GM21723 (cell line): ENCODE results near the gene RRAS.

Experiments
- ATAC-seq: cut with Tn5 transposase; IDR thresholded peaks from one replicate; pipeline ENCODE4 v1.9.1; 2021; ENCODE audit warnings: mild to moderate bottlenecking, moderate library complexity; ENCODE audit not compliant: unreplicated experiment

RRAS gene

DNA sequence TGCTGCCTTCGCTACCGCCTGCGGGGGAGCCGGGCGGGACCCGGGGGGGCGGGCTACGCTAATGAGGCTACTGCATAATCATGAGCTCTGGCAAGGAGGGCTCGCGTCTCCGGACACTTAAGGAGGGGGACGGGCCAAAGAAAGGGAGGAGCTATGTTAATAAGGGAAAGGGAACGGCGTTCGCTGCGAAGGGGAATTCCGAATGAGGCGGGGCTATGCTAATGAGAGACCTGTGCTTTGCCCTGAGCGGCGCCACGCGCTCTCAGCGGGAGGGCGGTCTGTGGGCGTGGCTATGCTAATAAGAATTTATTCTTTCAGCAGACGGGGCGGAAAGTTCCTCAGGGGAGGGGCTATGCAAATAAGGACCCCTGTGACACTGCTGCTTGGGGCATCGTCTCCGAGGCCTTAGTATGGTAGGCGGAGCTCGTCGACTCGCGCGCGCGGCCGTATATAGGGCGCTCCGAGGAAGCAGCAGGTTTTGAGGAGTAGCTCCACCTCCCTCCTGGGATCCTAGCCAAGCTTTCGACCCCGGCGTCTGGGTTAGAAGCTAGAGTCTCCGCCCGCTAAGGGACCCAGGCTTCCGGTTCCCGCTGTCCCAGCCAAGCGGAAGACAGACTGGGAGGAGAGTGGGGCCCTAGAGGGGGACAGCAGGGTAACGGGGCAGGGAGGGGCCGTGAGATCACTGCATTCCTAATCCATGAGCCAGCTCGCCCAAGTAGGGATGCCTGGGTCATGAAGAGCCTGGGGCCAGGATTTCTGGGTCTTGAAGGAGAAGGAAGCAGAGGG lies at the start of gene RRAS:
Gene RRAS, minus strand, starts transcription at position 31 of the 786 bp plus-strand sequence. CDS start 45 bp downstream, outside the sequence.
- ATAC-seq, result peak; percentile 61

DNA sequence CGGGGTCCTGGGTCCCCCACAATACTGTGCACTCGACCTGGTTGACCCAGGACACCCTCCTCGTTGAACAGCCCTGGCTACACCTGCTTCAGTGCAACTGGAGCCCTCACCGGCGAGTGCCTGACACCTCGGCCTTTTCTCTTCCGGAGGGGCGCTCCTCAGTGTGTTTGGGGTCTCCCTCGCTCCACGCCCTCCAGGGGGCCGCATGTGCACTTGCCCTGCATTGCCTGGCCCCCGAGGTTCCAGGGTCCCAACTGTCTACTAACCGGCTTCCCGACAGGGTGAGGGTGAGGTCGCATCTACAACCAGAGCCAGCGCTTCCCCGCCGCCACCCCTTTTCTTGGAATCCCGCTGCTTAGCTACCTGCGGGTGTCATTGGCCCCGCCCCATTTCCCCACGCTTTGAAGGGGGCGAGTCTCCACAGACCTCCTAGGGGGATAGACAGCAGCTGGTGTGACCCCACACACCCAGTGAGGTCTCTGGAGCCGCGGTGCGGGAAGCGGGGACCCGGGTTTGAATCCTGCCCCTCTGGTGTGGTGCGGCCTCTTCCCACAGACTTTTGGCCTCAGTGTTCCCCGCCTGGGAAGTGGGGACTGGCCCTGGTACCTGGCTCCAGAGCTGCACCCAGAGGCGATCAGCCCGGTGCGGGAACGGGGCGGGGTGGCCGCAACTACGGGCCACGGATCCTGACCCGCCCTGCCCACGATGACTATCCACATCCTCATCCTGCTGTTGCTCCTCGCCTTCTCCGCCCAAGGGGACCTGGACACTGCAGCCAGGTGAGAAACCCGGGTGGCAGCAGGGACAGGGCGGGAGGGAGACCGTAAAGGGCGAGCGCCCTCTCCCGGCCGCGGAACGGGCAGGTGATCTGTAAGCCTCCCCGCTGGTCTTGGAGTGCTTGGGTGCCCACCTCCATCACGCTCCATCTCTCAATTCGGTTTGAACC lies 49.5 kb upstream of the RRAS start, which contains the start of gene ADM5:
Gene ADM5, plus strand, starts transcription at position 462 of the 946 bp plus-strand sequence. Its CDS starts 244 bp downstream, at position 706.
- ATAC-seq, result no peak

- ATAC-seq, result no peak
These were observed 48.7 kb upstream of the RRAS start for GRCh38 chr19:49688531-49689132.

- no peak for ATAC-seq
These were observed 47.8 kb upstream of the RRAS start for GRCh38 chr19:49687566-49688316.

DNA sequence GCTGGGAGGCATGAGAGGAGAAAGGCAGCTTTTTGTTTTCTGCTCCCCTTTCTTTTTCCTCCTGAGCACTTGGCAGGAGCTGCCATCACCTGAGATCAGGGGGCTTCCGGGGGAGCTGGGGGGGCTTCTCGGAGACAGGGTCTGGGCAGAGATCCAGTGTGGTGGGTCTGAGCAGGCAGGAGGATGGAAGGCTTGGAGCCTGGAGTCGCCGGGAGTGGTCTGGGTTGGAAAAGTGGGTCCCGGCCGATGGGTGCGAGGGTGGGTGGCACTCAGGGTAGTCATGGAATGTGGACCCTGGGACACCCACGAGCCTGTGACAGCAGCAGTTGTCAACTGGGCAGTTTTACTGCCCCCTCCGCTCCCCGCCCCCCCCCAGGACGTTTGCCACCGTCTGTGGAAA lies 47.2 kb upstream of the RRAS start:
- no peak for ATAC-seq

GRCh38 chr19:49686503-49687088 lies 46.7 kb upstream of the RRAS start:
- no peak for ATAC-seq

- ATAC-seq, result no peak
These were observed 45.9 kb upstream of the RRAS start for GRCh38 chr19:49685845-49686332.

DNA sequence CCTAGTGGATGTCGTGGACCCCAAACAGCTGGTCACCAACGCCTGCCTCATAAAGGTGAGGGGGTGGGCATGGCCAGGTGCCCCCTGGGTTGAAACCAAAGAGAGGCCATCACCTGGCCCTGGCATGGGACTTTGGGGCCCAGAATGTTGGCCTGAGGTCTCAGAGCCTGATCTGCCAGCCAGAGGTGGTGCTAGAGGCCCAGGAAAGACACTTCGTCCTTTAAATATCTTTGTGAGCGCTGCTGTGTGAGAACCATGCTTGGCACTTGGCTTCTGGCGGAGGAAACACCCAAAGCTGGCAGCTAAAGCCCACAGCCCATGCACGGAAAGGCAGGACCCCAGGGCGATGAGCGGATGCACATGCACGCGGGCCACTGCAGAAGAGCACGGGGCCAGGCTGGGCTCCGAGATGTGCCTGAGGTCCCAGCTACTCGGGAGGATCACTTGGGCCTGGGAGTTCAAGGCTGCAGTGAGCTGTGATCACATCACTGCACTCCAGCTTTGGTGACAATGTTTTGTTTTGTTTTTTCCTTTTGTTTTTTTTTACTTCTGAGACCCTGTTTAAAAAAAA lies 45.1 kb upstream of the RRAS start:
- no peak for ATAC-seq

- no peak for ATAC-seq
These were observed 44.5 kb upstream of the RRAS start for GRCh38 chr19:49684251-49684982.

GRCh38 chr19:49683814-49684250 lies 43.9 kb upstream of the RRAS start:
- ATAC-seq, result no peak

GRCh38 chr19:49682274-49682673 lies 42.3 kb upstream of the RRAS start:
- no peak for ATAC-seq

- no peak for ATAC-seq
These were observed 41.9 kb upstream of the RRAS start for GRCh38 chr19:49681830-49682229.

DNA sequence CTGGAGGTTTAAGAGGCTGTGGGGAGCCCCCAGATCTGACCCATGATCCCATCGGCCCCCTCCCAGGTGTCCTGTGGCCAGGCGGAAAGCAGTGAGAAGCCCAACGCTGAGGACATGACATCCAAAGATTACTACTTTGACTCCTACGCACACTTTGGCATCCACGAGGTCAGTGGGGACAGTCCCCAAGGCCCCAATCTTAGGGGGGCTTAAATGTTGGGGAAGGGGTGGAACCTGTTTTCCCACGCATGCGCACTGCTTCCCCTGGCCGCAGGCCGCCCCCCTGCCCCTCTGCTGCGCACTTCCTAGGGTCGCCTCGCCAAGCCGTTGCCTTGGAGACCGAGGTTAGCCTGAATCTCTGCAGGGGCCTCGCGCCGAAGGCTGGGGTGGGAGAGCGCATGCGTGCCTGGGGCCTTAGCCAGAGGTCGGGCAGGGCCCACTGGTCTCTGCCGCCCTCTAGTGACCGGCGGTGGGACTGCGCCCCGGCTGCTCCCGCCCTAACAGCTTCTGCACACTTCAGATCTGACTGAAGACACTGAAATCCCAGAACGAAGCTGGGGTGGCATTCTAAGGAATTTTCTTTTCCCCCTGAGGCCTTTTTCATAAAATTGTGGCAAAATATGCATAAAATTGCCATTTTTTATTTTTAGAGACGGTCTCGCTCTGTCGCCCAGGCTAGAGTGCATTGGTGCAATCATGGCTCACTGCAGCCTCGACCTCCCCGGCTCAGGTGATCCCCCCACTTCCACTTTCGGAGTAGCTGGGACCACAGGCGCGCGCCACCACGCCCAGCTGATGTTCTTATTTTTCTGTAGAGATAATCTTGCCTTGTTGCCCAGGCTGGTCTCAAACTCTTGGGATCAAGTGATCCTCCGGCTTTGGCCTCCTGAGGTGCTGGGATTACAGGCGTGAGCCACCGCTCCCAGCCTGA lies 40.7 kb upstream of the RRAS start:
- ATAC-seq, result no peak

DNA sequence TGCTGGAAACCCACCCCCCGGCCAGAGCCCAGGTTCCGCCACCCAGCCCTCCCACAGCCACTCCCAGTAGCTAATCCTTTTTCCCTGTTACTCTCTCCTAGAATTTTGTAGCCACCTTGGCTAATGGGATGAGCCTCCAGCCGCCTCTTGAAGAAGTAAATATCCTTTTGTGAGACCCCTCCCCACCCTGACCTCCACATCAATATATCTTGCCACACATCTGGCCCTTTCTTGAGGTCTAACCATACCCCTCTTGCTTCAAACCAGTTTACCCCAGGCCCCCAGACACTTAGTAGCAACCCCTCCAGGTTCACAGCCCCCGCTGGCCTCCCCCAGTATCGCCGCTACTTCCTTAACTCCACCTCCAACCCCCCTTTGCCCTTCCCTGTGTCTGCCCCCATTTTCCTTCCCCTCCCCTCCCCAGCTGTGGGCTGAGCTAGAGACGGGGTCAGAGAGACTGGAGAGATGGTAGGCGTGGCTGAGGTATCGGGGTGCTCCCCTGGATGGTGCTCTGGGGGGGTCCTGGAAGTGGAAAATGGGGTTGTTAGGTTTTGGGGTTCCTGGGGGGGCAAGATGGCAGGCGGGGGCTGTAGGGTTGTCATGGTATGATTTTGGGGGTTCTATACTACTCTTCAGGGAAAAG lies 39.9 kb upstream of the RRAS start:
- ATAC-seq, result no peak

DNA sequence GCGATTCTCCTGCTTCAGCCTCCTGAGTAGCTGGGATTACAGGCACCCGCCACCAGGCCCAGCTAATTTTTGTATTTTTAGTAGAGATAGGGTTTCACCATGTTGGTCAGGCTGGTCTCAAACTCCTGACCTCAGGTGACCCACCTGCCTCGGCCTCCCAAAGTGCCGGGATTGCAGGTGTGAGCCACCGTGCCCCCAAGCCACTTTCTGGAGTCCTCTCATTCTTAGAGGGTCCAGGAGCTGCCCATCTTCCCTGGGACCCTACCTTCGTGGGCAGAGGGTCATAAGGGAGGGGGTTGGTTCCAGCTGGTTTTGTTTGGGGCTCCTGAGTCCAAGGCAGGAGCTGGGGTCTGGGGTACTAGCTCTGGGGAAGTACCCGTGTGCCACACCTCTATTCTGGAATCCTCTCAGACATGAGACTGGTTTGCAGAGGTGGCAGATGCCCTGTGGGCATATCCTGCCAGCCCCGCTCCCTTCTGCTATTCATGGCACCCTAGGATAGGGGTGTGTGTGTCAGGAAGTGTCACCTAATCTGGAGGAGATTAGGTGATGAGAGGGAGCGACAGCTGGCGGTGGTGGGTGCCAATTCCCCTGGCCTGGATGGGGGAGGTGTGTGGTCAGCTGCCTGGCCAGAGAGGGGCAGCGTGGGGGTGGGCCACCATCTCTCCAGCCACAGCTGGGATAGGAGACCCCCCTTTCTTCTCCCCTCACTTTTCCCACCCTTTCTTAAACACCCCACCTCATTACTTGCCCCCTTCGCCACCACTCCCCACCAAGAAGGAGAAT lies 39.2 kb upstream of the RRAS start:
- no peak for ATAC-seq

- ATAC-seq, result peak; percentile 22
These were observed 38.1 kb upstream of the RRAS start for GRCh38 chr19:49677901-49678674.
